Keratinocyte (primary cell): ENCODE measurements around the gene BBS12. TPM values are rescaled to one million over a fixed set of nuclear protein-coding genes. Genes with fewer than 3 reads are reported as not detected.
A peak's percentile ranks its signal among the peaks of the same experiment; 100 is the strongest.

Experiments used
- DNase-seq: peaks from one replicate; pipeline ENCODE4 v3.0.0-alpha.2; 2011; ENCODE audit warnings: low read depth, missing footprints, low spot score
- FAIRE-seq: peaks from 2 replicates; lab custom pipeline; 2011; peaks lifted over from hg19 to GRCh38; lab: Jason Lieb, UNC
- H2AFZ ChIP-seq: 2 replicates; pipeline ENCODE4 v1.6.0; 2012; ENCODE audit warnings: low read length, control low read depth, inconsistent platforms; ENCODE audit not compliant: control insufficient read depth
- H3K27ac ChIP-seq: 2 replicates; pipeline ENCODE4 v1.5.1; 2011; ENCODE audit warnings: low read length; ENCODE audit not compliant: control insufficient read depth, insufficient read depth
- H3K27me3 ChIP-seq: 3 replicates; pipeline ENCODE4 v1.6.0; 2011; ENCODE audit warnings: low read length; ENCODE audit not compliant: control insufficient read depth, insufficient read depth; ENCODE audit errors: extremely low read depth
- H3K36me3 ChIP-seq, 2 experiments: 2 replicates in 1 of 2; 3 replicates in 1 of 2; pipeline ENCODE4 v1.5.1; 2011; ENCODE audit warnings: low read length in 2 of 2, mild to moderate bottlenecking in 1 of 2; ENCODE audit not compliant: control insufficient read depth in 2 of 2, insufficient read depth in 2 of 2; ENCODE audit errors: extremely low read depth in 1 of 2
- H3K4me1 ChIP-seq: 3 replicates; pipeline ENCODE4 v1.5.1; 2011; ENCODE audit warnings: low read length; ENCODE audit not compliant: control insufficient read depth, insufficient read depth; ENCODE audit errors: extremely low read depth
- H3K4me2 ChIP-seq: 3 replicates; pipeline ENCODE4 v1.6.0; 2011; ENCODE audit warnings: low read depth, low read length; ENCODE audit not compliant: control insufficient read depth, insufficient read depth; ENCODE audit errors: extremely low read depth
- H3K4me3 ChIP-seq, 3 experiments: fragments of 200-600 bp in 1 of 3; sonication (generic) in 1 of 3; 2 replicates in 2 of 3; 3 replicates in 1 of 3; pipeline ENCODE4 v1.5.1; 2011 to 2016; ENCODE audit warnings: low read length in 3 of 3, mild to moderate bottlenecking in 3 of 3, control low read depth in 2 of 3, inconsistent platforms in 1 of 3, low read depth in 1 of 3, mixed read lengths in 1 of 3, mixed run types in 1 of 3, moderate library complexity in 1 of 3; ENCODE audit not compliant: control insufficient read depth in 2 of 3, insufficient read depth in 2 of 3; ENCODE audit errors: extremely low read depth in 1 of 3
- H3K79me2 ChIP-seq: 2 replicates; pipeline ENCODE4 v1.6.0; 2012; ENCODE audit warnings: low read length; ENCODE audit not compliant: control insufficient read depth, insufficient read depth
- H3K9ac ChIP-seq: 3 replicates; pipeline ENCODE4 v1.6.0; 2011; ENCODE audit warnings: low read length; ENCODE audit not compliant: control insufficient read depth, insufficient read depth; ENCODE audit errors: extremely low read depth
- H3K9me1 ChIP-seq: 3 replicates; pipeline ENCODE4 v1.6.0; 2011; ENCODE audit warnings: low read length; ENCODE audit not compliant: control insufficient read depth, insufficient read depth; ENCODE audit errors: extremely low read depth
- H3K9me3 ChIP-seq: 2 replicates; pipeline ENCODE4 v1.5.1; 2012; ENCODE audit warnings: low read depth, low read length; ENCODE audit not compliant: control insufficient read depth
- H4K20me1 ChIP-seq: 3 replicates; pipeline ENCODE4 v1.6.0; 2011; ENCODE audit warnings: low read length; ENCODE audit not compliant: control insufficient read depth, insufficient read depth; ENCODE audit errors: extremely low read depth
- EZH2 ChIP-seq: IDR thresholded peaks from one replicate; pipeline ENCODE4 v1.6.1; 2012; ENCODE audit warnings: inconsistent platforms, mild to moderate bottlenecking, low read length, moderate library complexity
- dilution Hi-C: fragments of 300-500 bp; cut with MboI; formaldehyde crosslinking; loops from one replicate; pipeline ENCODE4 v1.7.0; 2020; ENCODE audit warnings: low sequenced_read_pairs; ENCODE audit not compliant: extremely low pct_ligation_motif_present
- polyA plus RNA-seq, 5 experiments: library from polyadenylated mRNA; depleted of rRNA in 3 of 5; stranded (reverse) in 3 of 5; stranded (forward) in 1 of 5; unstranded in 1 of 5; fragments of >200 nt; gene quantifications; 1 replicate in 1 of 5; 2 replicates in 3 of 5; 3 replicates in 1 of 5; pipeline versions ENCODE4 v1.2.1 to v1.2.3, GENCODE V29; 2011 to 2012; ENCODE audit warnings: missing spikeins in 2 of 5, low read depth in 1 of 5, low replicate concordance in 1 of 5
- TF ChIP-seq, protein P1 (sequence below), 3 experiments: IDR thresholded peaks in 1 of 3; conservative IDR thresholded peaks in 1 of 3; optimal IDR thresholded peaks in 1 of 3; 2 replicates in 2 of 3; 3 replicates in 1 of 3; pipeline versions ENCODE3 to v1.5.1; 2011; ENCODE audit warnings: low read length in 3 of 3, mild to moderate bottlenecking in 3 of 3, moderate library complexity in 2 of 3, control low read depth in 1 of 3, inconsistent platforms in 1 of 3; ENCODE audit not compliant: insufficient read depth in 2 of 3; ENCODE audit errors: extremely low read depth in 1 of 3

Gene BBS12
- polyA plus RNA-seq, 1 donor (not counting 4 experiments of a cell fraction or from before 2014, with no cell fraction given) = 2.5 TPM

DNA sequence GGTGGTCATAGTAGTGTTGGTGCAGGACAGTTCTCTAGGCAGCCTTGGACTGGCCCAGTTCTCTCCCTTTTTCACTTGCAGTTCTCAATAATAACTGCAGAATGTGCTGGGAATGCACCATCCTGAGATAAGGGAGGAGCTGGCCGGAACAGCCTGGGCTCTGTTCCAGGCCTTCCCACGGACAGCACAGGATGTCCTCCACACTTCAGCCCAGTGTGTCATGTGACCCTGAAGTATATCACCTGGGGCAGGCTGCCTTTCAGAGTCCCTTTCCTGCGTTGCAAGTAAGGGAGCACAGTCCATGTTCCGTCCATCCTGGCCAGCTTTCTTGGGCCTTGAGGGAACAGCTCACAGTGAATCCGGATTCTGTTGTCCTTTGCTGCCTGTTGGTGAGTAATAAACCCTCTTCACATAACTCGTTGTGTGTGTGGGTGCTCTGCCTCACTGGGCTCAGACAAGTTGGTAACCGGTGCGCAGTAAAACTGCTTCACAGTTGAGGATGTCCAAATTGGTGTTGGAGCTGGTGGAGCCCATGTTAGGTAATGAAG lies 32.3 kb upstream of the BBS12 start:
- H3K27ac ChIP-seq = no peak overlapping the region
- H3K4me1 ChIP-seq = peaks cover 12% of the 10 kb centered on the region
- H3K9me1 ChIP-seq = no peaks in the 10 kb centered on the region
- DNase-seq (peak; percentile 19), FAIRE-seq (peak; percentile 96)
- no peaks in the 10 kb centered on the region for H4K20me1 ChIP-seq
- peak overlapping the region; percentile 76 for H2AFZ ChIP-seq
- H3K27me3 ChIP-seq = no peaks in the 10 kb centered on the region
- dilution Hi-C loops = no loop called here
- TF ChIP-seq EZH2 = no peak
- TF ChIP-seq, protein P1, sequence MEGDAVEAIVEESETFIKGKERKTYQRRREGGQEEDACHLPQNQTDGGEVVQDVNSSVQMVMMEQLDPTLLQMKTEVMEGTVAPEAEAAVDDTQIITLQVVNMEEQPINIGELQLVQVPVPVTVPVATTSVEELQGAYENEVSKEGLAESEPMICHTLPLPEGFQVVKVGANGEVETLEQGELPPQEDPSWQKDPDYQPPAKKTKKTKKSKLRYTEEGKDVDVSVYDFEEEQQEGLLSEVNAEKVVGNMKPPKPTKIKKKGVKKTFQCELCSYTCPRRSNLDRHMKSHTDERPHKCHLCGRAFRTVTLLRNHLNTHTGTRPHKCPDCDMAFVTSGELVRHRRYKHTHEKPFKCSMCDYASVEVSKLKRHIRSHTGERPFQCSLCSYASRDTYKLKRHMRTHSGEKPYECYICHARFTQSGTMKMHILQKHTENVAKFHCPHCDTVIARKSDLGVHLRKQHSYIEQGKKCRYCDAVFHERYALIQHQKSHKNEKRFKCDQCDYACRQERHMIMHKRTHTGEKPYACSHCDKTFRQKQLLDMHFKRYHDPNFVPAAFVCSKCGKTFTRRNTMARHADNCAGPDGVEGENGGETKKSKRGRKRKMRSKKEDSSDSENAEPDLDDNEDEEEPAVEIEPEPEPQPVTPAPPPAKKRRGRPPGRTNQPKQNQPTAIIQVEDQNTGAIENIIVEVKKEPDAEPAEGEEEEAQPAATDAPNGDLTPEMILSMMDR (optimal IDR thresholded peaks at IDR 0.05 in 1 of 3, IDR thresholded peaks at IDR 0.05 in 1 of 3, conservative IDR thresholded peaks at IDR 0.05 in 1 of 3; ENCODE audit: extremely low read depth in 1 of 3, insufficient read depth in 2 of 3, low read length in 3 of 3) = no peak
- no peaks in the 10 kb centered on the region for H3K9me3 ChIP-seq
- peak overlapping the region; percentile 30 to 47 (median 36) for H3K4me3 ChIP-seq
- peak overlapping the region; percentile 28 for H3K9ac ChIP-seq
- no peaks in the 10 kb centered on the region for H3K79me2 ChIP-seq
- peak overlapping the region; percentile 75 for H3K4me2 ChIP-seq
- peaks cover 0 to 2% of the 10 kb centered on the region in 2 experiments for H3K36me3 ChIP-seq

DNA sequence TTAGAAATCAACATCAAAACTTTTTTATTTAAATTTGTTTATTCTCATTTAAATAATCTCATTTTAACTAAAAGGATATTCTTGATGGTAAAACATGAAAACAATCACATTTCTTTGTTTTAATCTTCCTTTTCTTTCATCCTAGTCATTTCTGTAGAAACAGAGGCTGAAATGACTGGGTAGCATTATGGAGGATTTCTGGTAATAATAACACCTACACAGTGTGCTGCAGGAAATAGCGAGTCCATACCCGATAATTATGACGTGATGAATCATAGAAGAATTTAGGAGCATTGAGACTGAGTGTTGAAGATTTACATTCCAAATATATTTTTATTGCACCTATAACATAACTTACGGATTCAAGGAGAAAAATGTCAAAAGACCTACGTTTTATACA lies 31.4 kb upstream of the BBS12 start:
- no peak overlapping the region for H3K9ac ChIP-seq
- peak overlapping the region in 2 of 3 experiments; percentile 36 to 47 for H3K4me3 ChIP-seq
- H3K9me3 ChIP-seq = no peaks in the 10 kb centered on the region
- FAIRE-seq (no peak), DNase-seq (no peak)
- TF ChIP-seq, protein P1 (optimal IDR thresholded peaks at IDR 0.05 in 1 of 3, IDR thresholded peaks at IDR 0.05 in 1 of 3, conservative IDR thresholded peaks at IDR 0.05 in 1 of 3; ENCODE audit: extremely low read depth in 1 of 3, insufficient read depth in 2 of 3, low read length in 3 of 3) = no peak
- TF ChIP-seq EZH2 = no peak
- no peaks in the 10 kb centered on the region for H3K79me2 ChIP-seq
- no peaks in the 10 kb centered on the region for H3K27me3 ChIP-seq
- no peak overlapping the region for H3K27ac ChIP-seq
- peaks cover 12% of the 10 kb centered on the region for H3K4me1 ChIP-seq
- no peaks in the 10 kb centered on the region for H3K9me1 ChIP-seq
- H3K4me2 ChIP-seq = peak overlapping the region; percentile 75
- peaks cover 0 to 3% of the 10 kb centered on the region in 2 experiments for H3K36me3 ChIP-seq
- dilution Hi-C loops = no loop called here
- H2AFZ ChIP-seq = no peak overlapping the region
- no peaks in the 10 kb centered on the region for H4K20me1 ChIP-seq
